OCI-LY3 (cell line): ENCODE results near the gene MYZAP.

Experiments used
- CTCF ChIP-seq: fragments of 200-600, 300-600 bp; sonication (generic); IDR thresholded peaks from 2 replicates; pipeline ENCODE4 v1.5.1; 2014; ENCODE audit warnings: antibody characterized with exemption, low read length, low read depth
- EZH2phosphoT487 ChIP-seq: fragments of 200-600 bp; shearing (Covaris generic); IDR thresholded peaks from 2 replicates; pipeline ENCODE4 v1.6.1; 2018; ENCODE audit warnings: antibody characterized with exemption, mixed run types, low read depth

GRCh38 chr15:57562196-57562769 lies 29.4 kb upstream of the MYZAP start:
- TF ChIP-seq CTCF (no peak), EZH2phosphoT487 (no peak)
